Nephron (organoid): ENCODE data around the gene ATG16L2.

Source experiments
- H3K27ac Mint-ChIP-seq, 3 experiments: 2 replicates each; pipeline ENCODE4 v1.8.0; 2020; ENCODE audit warnings: mixed read lengths in 3 of 3, mild to moderate bottlenecking in 2 of 3, moderate library complexity in 1 of 3
- H3K27me3 Mint-ChIP-seq: 2 replicates; pipeline ENCODE4 v1.8.0; 2021; ENCODE audit warnings: low read depth, mild to moderate bottlenecking, moderate library complexity, mixed read lengths
- H3K36me3 Mint-ChIP-seq: 2 replicates; pipeline ENCODE4 v1.8.0; 2020; ENCODE audit warnings: low read depth, mixed read lengths
- H3K4me1 Mint-ChIP-seq: 2 replicates; pipeline ENCODE4 v1.8.0; 2020; ENCODE audit warnings: mixed read lengths
- H3K4me3 Mint-ChIP-seq, 3 experiments: 2 replicates each; pipeline ENCODE4 v1.8.0; 2020; ENCODE audit warnings: mild to moderate bottlenecking in 3 of 3, mixed read lengths in 3 of 3, moderate library complexity in 2 of 3
- H3K9me3 Mint-ChIP-seq: 2 replicates; pipeline ENCODE4 v1.8.0; 2020; ENCODE audit warnings: mixed read lengths
- CTCF ChIP-seq, 3 experiments: fragments of 200-600 bp; sonication (generic); IDR thresholded peaks; one replicate each; pipeline ENCODE4 v1.5.0; 2021; ENCODE audit warnings: antibody characterized with exemption in 3 of 3; ENCODE audit not compliant: unreplicated experiment in 3 of 3

The ATG16L2 gene

GRCh38 chr11:72778535-72779494, 35.4 kb upstream of the ATG16L2 start:
- H3K36me3 Mint-ChIP-seq = no peaks in the 10 kb centered on the region
- H3K4me1 Mint-ChIP-seq = peaks cover 43% of the 10 kb centered on the region
- TF ChIP-seq CTCF (IDR thresholded peaks at IDR 0.05; ENCODE audit: unreplicated experiment in 3 of 3) = no peak
- H3K27ac Mint-ChIP-seq = peak overlapping the region; percentile 1 to 75 (median 54)
- H3K4me3 Mint-ChIP-seq = peak overlapping the region; percentile 70 to 84 (median 77)
- no peaks in the 10 kb centered on the region for H3K9me3 Mint-ChIP-seq
- H3K27me3 Mint-ChIP-seq = peaks cover 9% of the 10 kb centered on the region

- no peaks in the 10 kb centered on the region for H3K36me3 Mint-ChIP-seq
- no peak for TF ChIP-seq CTCF (IDR thresholded peaks at IDR 0.05; ENCODE audit: unreplicated experiment in 3 of 3)
- H3K27ac Mint-ChIP-seq = peak overlapping the region; percentile 1 to 75 (median 54)
- H3K9me3 Mint-ChIP-seq = no peaks in the 10 kb centered on the region
- peaks cover 39% of the 10 kb centered on the region for H3K4me1 Mint-ChIP-seq
- peaks cover 9% of the 10 kb centered on the region for H3K27me3 Mint-ChIP-seq
- peak overlapping the region; percentile 70 to 84 (median 77) for H3K4me3 Mint-ChIP-seq
These were observed 34.6 kb upstream of the ATG16L2 start for GRCh38 chr11:72779495-72780128.

- H3K4me3 Mint-ChIP-seq = peak overlapping the region; percentile 70 to 84 (median 77)
- peaks cover 30% of the 10 kb centered on the region for H3K4me1 Mint-ChIP-seq
- H3K27ac Mint-ChIP-seq = no peak overlapping the region
- TF ChIP-seq CTCF (IDR thresholded peaks at IDR 0.05; ENCODE audit: unreplicated experiment in 3 of 3) = no peak
- H3K36me3 Mint-ChIP-seq = no peaks in the 10 kb centered on the region
- H3K9me3 Mint-ChIP-seq = no peaks in the 10 kb centered on the region
- peaks cover 4% of the 10 kb centered on the region for H3K27me3 Mint-ChIP-seq
These were observed 33.7 kb upstream of the ATG16L2 start for GRCh38 chr11:72780296-72781062.

GRCh38 chr11:72781063-72781312, 33.2 kb upstream of the ATG16L2 start:
- no peak for TF ChIP-seq CTCF (IDR thresholded peaks at IDR 0.05; ENCODE audit: unreplicated experiment in 3 of 3)
- peaks cover 4% of the 10 kb centered on the region for H3K27me3 Mint-ChIP-seq
- no peak overlapping the region for H3K27ac Mint-ChIP-seq
- H3K4me1 Mint-ChIP-seq = peaks cover 26% of the 10 kb centered on the region
- no peaks in the 10 kb centered on the region for H3K9me3 Mint-ChIP-seq
- no peaks in the 10 kb centered on the region for H3K36me3 Mint-ChIP-seq
- H3K4me3 Mint-ChIP-seq = peak overlapping the region; percentile 70 to 84 (median 77)

- H3K9me3 Mint-ChIP-seq = no peaks in the 10 kb centered on the region
- H3K4me3 Mint-ChIP-seq = peak overlapping the region; percentile 83 to 93 (median 88)
- H3K27me3 Mint-ChIP-seq = peaks cover 4% of the 10 kb centered on the region
- peak overlapping the region in 1 of 3 experiments; percentile 53 for H3K27ac Mint-ChIP-seq
- no peak for TF ChIP-seq CTCF (IDR thresholded peaks at IDR 0.05; ENCODE audit: unreplicated experiment in 3 of 3)
- peaks cover 22% of the 10 kb centered on the region for H3K4me1 Mint-ChIP-seq
- H3K36me3 Mint-ChIP-seq = no peaks in the 10 kb centered on the region
These were observed 32.7 kb upstream of the ATG16L2 start for GRCh38 chr11:72781313-72782080.
